ENCODE measurements around the gene CANT1. TPM values are rescaled to one million over a fixed set of nuclear protein-coding genes. Genes with fewer than 3 reads are reported as not detected.

The CANT1 gene
- total RNA-seq: 24.9 TPM

GRCh38 chr17:79009397-79010303, at the start of gene CANT1:
Gene CANT1, minus strand, starts transcription at chr17:79009764. Its CDS starts 12,142 bp downstream, at chr17:78997622.

GRCh38 chr17:79023886-79024771, 14.6 kb upstream of the CANT1 start, which contains the start of gene C1QTNF1:
Gene C1QTNF1, plus strand, starts transcription at chr17:79024169. Its CDS starts 19,800 bp downstream, at chr17:79043969.

GRCh38 chr17:78979780-78980623, 29.6 kb downstream of the CANT1 start, which contains the start of gene LGALS3BP:
Gene LGALS3BP, minus strand, starts transcription at chr17:78979923. Its CDS starts 2,732 bp downstream, at chr17:78977191.

Other genes with a start within 250 kb of the CANT1 start
- 41.1 TPM for gene CYTH1, start 227.5 kb downstream of the CANT1 start, total RNA-seq
- gene USP36, start 168.9 kb downstream of the CANT1 start, total RNA-seq: 15.0 TPM
- 1.4 TPM for gene CEP295NL, start 106.6 kb downstream of the CANT1 start, total RNA-seq
- gene TIMP2, start 84.4 kb downstream of the CANT1 start, total RNA-seq: 94.6 TPM
- 28.6 TPM for gene LGALS3BP, start 29.8 kb downstream of the CANT1 start, total RNA-seq
- gene C1QTNF1, start 14.4 kb upstream of the CANT1 start, total RNA-seq: 3.2 TPM
- gene ENGASE, start 65.1 kb upstream of the CANT1 start, total RNA-seq: 18.7 TPM